ENCODE results near the gene HELZ. TPM values are rescaled to one million over a fixed set of nuclear protein-coding genes. Genes with fewer than 3 reads are reported as not detected.
"Not testable (repeated sequence)": the region's sequence is repeated elsewhere in the genome, so short reads cannot be mapped to it uniquely, and the experiment has no call there.

The HELZ gene
- total RNA-seq, 1 donor from 2014 or later = 19.9 TPM

DNA sequence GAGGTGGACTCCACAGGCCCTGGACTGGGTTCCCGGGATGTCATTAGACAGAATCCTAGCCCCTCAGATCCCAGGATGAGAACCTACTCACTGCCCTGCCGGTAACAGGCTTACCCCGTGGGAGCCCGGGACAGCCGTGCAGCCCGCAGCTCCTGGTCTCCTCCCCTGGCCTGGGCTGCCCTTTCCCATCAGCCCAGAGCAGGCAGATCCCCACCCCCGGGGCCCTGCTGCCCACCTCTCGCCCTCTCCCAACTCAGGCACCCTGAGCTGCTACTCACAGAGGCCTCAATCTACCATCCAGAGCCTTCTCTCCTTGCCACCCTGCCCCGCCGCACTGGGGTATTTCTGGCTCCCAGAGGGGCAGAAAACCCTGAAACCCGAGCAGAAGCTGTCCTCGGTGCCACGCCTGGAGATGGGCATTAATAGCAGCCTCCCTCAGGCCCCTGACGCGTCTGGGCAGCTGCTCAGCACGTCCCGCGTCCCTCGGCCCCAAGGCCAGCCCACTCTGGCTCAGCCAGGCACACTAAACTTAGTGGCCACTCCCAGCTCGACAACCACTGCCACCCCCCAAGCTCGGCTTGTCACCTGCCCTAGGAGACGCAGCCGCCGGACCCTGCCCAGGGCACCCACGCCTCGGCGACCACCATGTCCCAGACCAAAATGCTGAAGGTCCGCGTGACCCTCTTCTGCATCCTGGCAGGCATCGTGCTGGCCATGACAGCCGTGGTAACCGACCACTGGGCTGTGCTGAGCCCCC lies 200.8 kb downstream of the HELZ start, which contains the start of gene CACNG1:
Gene CACNG1 (plus strand): TSS at position 539 of the 757 bp plus-strand sequence. CDS start 107 bp downstream, at position 646.
- no peak for ATAC-seq

DNA sequence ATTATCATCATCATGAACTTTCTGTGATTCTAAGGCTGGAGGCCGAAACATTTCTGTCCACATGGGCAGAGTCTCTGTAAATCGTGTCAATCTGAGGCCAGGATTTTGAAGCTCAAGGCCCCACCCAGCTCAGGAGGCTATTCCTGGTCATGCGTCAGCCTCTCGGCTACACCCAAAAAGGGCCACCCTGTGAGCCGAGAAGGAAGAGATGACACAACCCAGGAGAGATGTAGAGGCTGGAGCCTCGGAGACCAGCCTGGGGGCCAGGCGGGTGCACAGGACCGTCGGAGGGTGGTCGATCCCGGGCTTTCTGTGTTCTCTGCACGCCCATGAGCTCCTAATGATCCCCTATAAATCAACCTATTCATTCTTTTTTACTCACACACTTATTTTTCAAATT lies 201.7 kb downstream of the HELZ start:
- ATAC-seq = no peak

DNA sequence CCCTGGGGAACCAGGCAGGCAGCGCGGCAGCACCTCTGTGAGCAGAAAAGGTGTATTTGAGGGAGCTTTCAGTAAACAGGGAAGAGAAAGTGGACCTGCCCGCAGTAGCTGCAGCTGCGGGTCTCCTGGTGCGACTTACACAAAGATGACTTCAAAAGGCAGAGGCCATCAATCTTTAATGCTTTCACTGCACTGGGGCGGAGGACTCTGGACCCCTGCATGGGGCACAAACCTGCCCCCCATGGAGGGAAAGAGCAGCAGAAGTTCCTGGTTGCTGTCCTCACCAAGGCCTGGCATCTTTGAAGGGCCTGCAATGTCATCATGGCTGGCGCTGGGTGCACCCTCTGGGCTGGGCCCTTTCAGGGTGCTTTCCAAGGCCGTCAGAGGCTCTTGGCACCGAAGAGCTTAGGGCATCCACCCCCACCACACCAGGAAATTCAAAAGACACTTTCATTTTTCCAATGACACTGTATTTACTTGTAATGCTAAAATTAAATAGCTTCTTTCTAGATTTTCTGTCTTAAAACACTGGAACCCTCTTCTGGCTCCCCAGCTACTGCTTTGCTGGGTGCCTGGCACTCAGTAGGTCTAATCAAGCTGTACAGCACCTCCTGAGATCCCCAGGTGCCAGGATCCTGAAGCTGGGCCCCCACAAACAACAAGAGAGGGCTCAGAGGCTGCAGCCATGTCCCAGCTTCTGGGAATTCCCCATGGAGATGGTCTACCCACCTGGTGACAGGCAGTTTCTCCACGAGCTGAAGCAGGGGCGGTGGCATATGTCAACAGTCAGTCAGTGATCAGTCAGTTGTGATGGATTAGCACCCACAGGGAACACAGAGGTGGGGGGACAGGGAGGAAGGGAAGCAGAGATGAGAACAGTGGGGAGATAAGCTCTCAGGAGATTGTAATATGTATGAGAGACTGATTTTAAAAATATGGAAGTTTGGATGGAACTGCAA lies 202.8 kb downstream of the HELZ start:
- no peak for ATAC-seq

DNA sequence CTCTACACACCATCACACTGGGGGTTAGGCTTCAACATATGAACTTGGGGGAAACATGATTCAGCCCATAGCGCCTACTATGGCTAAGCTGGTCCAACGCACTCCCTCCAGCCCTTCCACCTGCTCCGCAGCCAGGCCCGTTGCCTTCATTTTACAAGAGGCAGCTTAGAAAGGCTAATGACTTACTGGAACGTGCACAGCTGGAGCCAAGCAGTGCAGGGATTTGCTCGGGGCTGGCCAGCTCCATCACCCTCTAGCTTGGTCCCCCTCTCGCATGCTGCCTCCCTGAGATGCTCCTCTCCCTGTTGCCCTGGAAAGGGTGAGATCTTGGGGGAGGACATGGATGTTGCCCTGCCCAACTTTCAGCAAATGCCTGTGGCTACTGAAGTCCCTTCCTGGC lies 203.5 kb downstream of the HELZ start:
- ATAC-seq = no peak

DNA sequence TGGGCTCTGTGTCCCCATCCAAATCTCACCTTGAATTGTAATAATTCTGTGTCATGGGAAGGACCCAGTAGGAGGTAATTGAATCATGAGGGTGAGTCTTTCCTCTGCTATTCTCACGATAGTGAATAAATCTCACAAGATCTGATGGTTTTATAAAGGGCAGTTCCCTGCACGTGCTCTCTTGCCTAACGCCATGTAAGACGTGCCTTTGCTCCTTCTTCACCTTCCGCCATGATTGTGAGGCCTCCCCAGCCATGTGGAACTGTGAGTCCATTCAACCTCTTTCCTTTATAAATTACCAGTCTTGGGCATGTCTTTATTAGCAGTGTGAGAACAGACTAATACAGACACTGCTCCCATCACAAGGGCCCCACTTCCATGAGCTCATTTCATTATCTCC lies 203.9 kb downstream of the HELZ start:
- ATAC-seq = not testable (repeated sequence)

DNA sequence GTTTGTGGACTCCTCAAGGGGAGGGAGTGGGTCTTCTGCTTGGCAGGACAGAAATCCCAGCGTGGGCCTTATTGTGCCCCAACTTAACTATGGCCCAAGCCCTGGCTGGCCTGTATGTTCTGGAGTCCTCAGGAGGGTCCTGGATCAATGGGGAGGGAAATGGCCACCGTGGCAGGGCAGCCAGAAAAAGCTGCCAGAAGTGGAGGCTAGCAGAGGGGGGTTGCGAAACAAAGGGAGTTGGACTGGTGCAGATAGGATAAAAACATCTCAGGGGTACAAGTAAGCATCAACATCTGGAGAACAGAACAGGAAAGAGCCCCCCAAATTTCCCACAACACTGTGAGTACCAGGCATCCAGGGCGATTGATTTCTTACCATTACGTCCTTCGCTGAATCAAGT lies 204.3 kb downstream of the HELZ start:
- ATAC-seq = no peak

DNA sequence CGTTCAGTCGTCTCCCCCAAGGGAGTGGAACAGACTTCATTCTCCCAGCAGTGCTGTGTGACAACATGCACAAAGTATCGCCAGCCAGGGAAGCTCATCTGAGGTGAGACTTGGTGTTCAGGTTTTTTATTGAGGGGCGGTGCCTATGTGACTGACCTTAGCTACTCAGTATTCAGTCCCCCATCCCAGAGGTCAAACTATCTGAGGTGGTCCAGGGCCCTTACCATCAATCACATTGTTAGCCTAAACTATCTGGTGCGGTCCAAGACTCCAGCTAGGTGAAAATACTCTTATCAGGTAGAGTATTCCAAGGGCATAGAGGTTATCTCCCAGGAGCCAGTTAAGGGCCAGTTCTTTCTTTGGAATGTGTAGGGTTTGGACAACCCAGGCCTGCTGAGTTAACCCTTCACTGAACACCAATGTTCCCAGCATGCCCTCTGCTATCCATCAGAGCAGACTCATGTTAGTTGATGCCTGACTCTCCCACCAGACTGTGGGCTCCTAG lies 206.1 kb downstream of the HELZ start:
- ATAC-seq = no peak

DNA sequence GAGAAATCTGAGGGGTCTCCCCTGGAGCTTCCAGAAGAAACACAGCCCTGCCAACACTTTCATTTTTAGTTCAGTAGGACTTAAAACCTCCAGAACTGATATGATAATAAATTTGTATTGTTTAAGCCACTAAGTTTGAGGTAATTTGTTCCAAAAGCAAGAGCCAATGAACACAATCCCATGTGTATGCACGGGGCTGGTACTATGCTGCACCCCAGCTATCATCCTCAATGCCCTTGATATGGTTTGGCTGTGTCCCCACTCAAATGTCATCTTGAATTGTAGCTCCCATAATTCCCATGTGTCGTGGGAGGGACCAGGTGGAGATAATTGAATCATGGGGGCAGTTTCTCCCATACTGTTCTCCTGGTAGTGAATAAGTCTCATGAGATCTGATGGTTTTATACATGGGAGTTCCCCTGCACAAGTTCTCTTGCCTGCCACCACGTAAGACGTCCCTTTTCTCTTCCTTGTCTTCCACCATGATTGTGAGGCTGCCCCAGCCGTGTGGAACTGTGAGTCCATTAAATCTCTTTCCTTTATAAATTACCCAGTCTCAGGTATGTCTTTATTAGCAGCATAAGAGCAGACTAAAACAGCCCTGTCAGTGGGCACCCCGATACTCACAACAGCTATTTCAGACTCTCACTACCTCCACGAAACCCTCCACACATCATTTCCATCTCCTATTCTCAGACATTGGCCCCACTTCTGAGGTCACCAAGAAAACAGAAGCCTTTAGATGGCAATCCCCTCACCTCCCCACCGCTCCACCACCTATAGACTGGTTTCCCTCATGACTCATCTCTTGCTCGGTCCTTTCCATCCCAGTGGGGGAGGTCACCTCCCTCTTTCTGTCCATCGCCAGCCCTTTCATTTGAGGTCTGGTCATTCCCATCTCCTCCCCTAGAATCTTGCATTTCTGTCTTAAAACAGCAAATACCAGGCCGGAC lies 209.6 kb downstream of the HELZ start:
- ATAC-seq = no peak

DNA sequence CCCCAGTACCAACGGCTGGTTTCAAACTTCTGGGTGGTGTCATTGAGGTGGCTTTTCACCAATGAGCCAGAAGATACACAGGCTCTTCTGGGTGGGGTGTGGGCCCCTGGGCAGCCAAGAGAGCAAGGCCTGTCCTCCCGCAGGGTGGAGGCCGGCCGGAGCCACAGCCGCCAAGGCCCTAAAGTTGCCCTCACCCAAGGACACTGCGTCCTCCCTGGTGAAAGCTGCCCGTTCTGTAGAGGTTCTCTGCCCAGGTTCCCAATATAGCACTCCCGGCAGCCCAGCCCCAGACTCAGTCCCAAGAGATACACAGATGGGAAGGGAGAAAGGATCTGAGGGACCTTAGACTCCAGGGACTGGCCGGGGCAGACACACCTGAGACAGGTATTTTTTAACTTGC lies 211.4 kb downstream of the HELZ start:
- no peak for ATAC-seq

DNA sequence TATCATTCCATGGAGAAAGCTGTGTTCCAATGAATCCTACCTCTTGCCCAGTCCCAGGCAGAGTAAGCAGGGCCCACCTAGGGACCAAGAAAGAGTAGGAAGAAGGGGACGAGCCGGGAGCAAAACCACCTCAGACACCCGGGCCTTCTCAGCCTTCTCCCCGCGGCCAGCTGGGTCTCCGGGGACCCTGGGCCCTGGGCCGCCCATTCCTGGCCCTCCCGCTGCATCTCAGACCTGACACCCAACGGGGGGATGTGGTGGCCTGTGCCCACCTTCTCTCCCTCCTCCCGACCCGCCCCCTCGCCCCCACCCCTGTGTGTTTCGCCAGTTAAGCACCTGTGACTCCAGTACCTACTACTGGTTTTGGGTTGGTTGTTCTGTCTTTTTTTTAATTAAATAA lies 212.0 kb downstream of the HELZ start:
- ATAC-seq = no peak

DNA sequence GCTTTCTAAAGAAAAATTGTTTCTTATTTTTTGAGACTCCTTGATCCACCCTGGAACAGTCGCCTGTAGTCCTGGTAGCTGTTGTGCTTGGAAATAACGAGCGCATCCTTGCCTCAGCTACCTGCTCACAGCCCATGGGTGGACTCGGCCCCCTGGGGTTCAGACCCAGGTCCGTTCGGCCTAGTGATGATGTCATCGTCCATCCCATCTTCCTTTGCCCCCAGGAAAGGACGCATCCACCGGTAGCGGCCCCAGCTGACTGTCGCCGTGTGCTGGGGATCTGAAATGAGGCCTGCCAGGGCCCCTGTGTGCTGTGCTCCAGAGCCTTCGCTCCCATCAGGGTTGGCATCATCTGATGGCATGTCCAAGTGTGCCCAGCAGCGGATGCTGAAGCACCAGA lies 212.6 kb downstream of the HELZ start:
- ATAC-seq = no peak

DNA sequence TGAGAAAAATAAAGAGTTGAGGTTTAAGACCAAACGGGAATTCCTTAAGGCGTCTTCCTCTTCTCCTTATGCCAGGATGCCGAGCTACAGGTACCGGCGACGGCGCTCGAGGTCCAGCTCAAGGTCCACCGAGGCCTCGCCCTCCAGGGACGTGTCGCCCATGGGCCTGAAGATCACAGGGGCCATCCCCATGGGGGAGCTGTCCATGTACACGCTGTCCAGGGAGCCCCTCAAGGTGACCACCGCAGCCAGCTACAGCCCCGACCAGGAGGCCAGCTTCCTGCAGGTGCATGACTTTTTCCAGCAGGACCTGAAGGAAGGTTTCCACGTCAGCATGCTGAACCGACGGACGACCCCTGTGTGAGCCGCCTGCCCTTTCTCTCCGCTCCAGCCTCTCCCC lies 214.4 kb downstream of the HELZ start:
- ATAC-seq = no peak

DNA sequence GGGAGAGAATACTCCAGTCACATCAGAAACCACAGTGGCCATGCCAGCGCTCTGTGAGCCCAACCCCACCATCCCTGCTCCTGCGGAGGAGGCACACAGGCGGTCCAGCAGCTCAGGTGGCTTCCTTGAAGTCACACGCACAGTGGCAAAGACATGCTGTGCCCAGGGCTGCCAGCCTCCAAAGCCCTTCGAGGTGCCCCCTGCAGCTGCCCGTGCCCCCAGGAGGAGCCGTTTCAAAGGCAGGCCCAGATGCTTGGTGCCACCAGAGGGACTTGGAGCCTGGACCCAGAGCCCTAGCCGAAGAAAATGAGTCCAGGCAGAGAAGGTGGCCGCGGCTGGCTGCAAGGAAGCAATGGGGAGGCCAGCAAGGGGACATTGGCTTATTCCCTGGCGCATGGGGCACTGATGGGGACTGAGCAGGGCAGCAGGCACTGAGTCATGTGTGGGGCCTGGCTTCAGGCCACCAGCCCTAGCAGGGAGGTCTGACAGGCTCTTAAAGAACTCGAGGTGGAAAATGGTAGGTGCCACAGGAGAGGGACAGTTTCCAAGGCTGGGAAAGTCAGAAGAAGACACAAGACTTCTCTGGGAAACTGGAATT lies 217.9 kb downstream of the HELZ start:
- no peak for ATAC-seq

DNA sequence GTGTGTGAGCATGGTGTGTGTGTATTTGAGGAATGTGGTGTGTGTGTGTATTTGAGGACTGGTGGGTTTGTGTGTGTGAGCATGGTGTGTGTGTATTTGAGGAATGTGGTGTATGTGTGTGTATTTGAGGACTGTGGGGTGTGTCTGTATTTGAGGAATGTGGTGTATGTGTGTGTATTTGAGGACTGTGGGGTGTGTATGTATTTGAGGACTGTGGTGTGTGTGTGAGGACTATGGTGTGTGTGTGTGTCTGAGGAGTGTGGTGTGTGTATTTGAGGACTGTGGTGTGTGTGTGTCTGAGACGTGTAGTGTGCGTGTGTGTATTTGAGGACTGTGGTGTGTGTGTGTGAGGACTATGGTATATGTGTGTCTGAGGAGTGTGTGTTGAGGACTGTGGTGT lies 218.7 kb downstream of the HELZ start:
- no peak for ATAC-seq

DNA sequence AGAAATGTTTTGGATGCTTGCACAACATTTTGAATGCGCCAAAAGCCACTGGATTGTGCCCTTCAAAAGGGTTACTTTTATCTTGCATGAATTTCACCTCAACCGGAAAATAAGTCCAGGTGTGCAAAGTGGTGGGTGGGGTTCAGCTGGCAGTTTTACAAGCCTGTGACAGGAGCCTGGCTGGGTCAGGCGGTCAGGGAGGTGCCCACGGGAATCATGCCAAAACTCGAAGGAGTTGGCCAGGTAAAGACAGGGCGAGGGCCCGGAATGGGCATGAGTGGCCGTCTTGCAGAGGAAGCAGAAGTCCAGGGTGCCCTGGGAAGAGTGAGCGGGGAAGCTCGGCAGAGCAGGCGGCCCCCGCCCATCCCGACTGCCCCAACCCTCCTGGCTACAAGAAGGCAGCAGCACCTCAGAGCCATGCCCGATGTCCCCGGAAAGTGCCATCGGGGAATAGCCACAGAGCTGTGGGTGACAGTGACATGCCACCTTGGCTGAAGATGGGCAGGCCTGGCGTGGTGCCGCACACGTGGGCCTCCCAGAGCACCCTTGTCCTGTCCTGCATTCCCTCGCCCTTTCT lies 219.7 kb downstream of the HELZ start:
- ATAC-seq = no peak

DNA sequence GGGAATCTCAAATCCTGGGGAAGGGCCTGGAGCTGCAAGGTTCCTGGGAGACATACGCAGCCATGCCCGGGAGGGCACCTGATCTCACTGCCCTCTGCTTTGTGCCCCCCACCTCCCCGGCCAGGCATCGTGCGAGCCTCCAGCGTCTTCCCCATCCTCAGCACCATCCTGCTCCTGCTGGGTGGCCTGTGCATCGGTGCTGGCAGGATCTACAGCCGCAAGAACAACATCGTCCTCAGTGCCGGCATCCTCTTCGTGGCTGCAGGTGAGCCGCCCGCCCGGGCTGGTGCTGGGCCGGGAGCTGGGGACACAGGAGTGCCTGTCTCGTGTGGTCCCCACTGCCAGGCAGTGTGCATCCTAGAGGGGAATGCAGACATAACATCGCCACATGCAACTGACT lies 220.3 kb downstream of the HELZ start:
- ATAC-seq = no peak

DNA sequence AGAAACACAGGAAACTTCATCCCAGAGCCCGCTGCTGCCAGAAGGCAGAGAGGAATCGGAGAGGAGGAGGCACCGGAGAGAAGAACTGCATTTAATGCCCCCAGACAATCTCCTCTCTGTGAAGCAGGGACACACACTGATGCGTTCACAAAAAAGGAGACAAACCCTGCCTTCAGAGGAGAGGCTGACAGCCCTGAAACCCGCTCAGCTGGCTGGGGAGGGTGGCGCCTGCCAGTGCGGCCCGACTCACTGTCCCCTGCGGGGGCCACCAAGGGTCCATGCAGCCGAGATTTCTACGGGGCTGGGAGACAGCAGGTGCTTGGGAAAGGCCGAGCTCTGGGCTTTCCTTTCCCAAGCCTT lies 222.6 kb downstream of the HELZ start:
- ATAC-seq = no peak

DNA sequence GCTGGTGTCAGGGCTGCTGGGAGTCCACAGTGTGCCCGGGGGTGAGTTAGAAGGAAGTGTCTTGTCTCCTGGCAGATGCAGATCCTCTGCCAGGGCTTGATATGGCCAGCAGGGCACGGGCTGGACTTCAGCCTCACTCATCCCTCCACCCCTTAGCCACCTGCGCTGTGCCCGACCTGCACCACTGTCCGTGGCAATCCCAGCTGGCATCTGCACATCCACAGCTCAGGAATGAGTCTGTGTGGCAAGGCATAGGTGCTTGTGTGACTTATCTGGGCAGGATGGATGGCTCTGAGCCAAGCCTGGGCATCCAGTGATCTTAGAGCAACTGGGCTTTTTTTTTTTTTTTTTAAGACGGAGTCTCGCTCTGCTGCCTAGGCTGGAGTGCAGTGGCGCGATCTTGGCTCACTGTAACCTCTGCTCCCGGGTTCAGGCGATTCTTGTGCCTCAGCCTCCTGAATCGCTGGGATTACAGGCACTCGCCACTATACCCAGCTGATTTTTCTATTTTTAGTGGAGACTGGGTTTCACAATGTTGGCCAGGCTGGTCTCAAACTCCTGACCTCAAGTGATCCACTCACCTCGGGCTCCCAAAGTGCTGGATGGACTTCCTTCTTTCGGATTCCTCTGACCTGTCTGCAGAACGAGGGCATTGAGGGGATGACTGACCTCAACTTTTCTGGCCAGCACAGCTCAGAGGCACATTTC lies 223.1 kb downstream of the HELZ start:
- ATAC-seq = no peak

DNA sequence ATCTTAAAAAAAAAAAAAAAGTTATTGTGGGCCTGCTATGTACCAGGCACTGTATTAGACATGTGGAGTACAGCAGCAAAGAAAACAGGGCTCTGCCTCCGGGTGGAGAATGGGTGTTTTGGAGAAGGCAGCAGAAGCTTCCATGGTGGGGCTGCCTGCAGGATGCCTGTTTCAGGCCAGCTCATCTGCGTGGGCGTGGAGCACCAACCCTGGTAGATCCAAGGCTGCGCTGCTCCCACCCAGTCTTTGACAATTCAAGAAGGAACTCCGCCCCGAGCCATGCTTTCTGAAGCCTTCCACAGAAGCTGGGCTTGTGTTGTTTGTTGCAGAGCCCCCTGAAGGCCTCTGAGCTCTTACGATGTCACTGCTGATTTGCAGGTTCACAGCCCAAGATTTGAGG lies 223.8 kb downstream of the HELZ start:
- no peak for ATAC-seq

Measured in esophagus mucosa (tissue), 1 donor.